ENCODE measurements around the gene C7orf25.

The C7orf25 gene

GRCh38 chr7:42883950-42884349 lies 27.9 kb downstream of the C7orf25 start:
- Histone ChIP-seq H3K4me3 (ENCODE audit: low read depth, low read length) (no peak overlapping the region), H3K27ac (ENCODE audit: extremely low read depth, low read depth, low read length) (no peak overlapping the region), H3K36me3 (ENCODE audit: control insufficient read depth in 2 of 2, insufficient read depth in 1 of 2, low read length in 2 of 2) (no peaks in the 10 kb centered on the region), H3K4me1 (ENCODE audit: control insufficient read depth, insufficient read depth, low read length) (peaks cover 6% of the 10 kb centered on the region; the same call in 1 of the 2 replicates), H3K9me3 (ENCODE audit: control insufficient read depth, insufficient read depth, low read depth, low read length) (no peaks in the 10 kb centered on the region)
- POLR2A ChIA-PET: no interaction called here
- CTCF ChIA-PET: no interaction called here
- TF ChIP-seq ZNF580 (tag by site-specific recombination; IDR thresholded peaks at IDR 0.05) (no peak), GLI4 (tag by site-specific recombination; IDR thresholded peaks at IDR 0.05) (no peak), MEIS1 (CRISPR knock-in tag; IDR thresholded peaks at IDR 0.05; ENCODE audit: borderline replicate concordance) (no peak), HOXA7 (CRISPR knock-in tag; IDR thresholded peaks at IDR 0.05; ENCODE audit: borderline replicate concordance) (no peak), OSR2 (tag by site-specific recombination; IDR thresholded peaks at IDR 0.05) (0 out of 2 replicates have a peak, but pooled peaks have one; percentile 33), ZFP3 (tag by site-specific recombination; IDR thresholded peaks at IDR 0.05; ENCODE audit: low read depth) (no peak), ZBTB17 (tag by site-specific recombination; IDR thresholded peaks at IDR 0.05) (no peak)

GRCh38 chr7:42880392-42880791 lies 31.5 kb downstream of the C7orf25 start:
- ChIA-PET CTCF (interaction anchor here (3.5 kb wide), 1 partner anchor 940 kb away, joined by 18 read pairs; no protein-coding TSS in a partner anchor), POLR2A (no interaction called here)
- H3K9me3 ChIP-seq (ENCODE audit: control insufficient read depth, insufficient read depth, low read depth, low read length): no peaks in the 10 kb centered on the region
- H3K4me3 ChIP-seq (ENCODE audit: low read depth, low read length): no peak overlapping the region
- H3K4me1 ChIP-seq (ENCODE audit: control insufficient read depth, insufficient read depth, low read length): no peaks in the 10 kb centered on the region
- no peak overlapping the region for H3K27ac ChIP-seq (ENCODE audit: extremely low read depth, low read depth, low read length)
- no peaks in the 10 kb centered on the region for H3K36me3 ChIP-seq (ENCODE audit: control insufficient read depth in 2 of 2, insufficient read depth in 1 of 2, low read length in 2 of 2)
- TF ChIP-seq ZNF266 (tag by site-specific recombination; IDR thresholded peaks at IDR 0.05; ENCODE audit: low read depth): no peak
- no peak for TF ChIP-seq KLF1 (tag by site-specific recombination; IDR thresholded peaks at IDR 0.05)
- no peak for TF ChIP-seq REPIN1 (tag by site-specific recombination; IDR thresholded peaks at IDR 0.05; ENCODE audit: low read depth)
- TF ChIP-seq ZFP37 (tag by site-specific recombination; IDR thresholded peaks at IDR 0.05): no peak
- no peak for TF ChIP-seq ZNF324 (tag by site-specific recombination; IDR thresholded peaks at IDR 0.05)
- no peak for TF ChIP-seq ATF2 (tag by site-specific recombination; IDR thresholded peaks at IDR 0.05; ENCODE audit: low read depth)
- TF ChIP-seq ZFP41 (tag by site-specific recombination; IDR thresholded peaks at IDR 0.05; ENCODE audit: borderline replicate concordance): no peak
- no peak for TF ChIP-seq ZNF560 (tag by site-specific recombination; IDR thresholded peaks at IDR 0.05; ENCODE audit: borderline replicate concordance)
- no peak for TF ChIP-seq ZNF792 (tag by site-specific recombination; IDR thresholded peaks at IDR 0.05)
- TF ChIP-seq TCF7L2 (IDR thresholded peaks at IDR 0.05; ENCODE audit: borderline replicate concordance, low read depth, low read length): no peak
- no peak for TF ChIP-seq ZNF623 (tag by site-specific recombination; IDR thresholded peaks at IDR 0.05)

GRCh38 chr7:42878303-42878702 lies 33.6 kb downstream of the C7orf25 start:
- POLR2A ChIA-PET: no interaction called here
- H3K36me3 ChIP-seq (ENCODE audit: control insufficient read depth in 2 of 2, insufficient read depth in 1 of 2, low read length in 2 of 2): no peaks in the 10 kb centered on the region
- no peak overlapping the region for H3K27ac ChIP-seq (ENCODE audit: extremely low read depth, low read depth, low read length)
- H3K4me3 ChIP-seq (ENCODE audit: low read depth, low read length): no peak overlapping the region
- no peaks in the 10 kb centered on the region for H3K9me3 ChIP-seq (ENCODE audit: control insufficient read depth, insufficient read depth, low read depth, low read length)
- CTCF ChIA-PET: interaction anchor here (0.6 to 3.7 kb wide), 11 partner anchors 9 to 937 kb away, joined by 3 to 29 read pairs (median 3); no protein-coding TSS in a partner anchor
- H3K4me1 ChIP-seq (ENCODE audit: control insufficient read depth, insufficient read depth, low read length): no peaks in the 10 kb centered on the region
- TF ChIP-seq ZNF133 (tag by site-specific recombination; IDR thresholded peaks at IDR 0.05): no peak
- TF ChIP-seq ZNF518A (tag by site-specific recombination; conservative IDR thresholded peaks at IDR 0.05; ENCODE audit: low read depth): no peak
